HEK293 (cell line): ENCODE results near the gene TMEM208.

Experiments used
- CTCF ChIA-PET: fragments of 350-600 bp; formaldehyde crosslinking; extraction: SDS; loops from one replicate; lab custom pipeline; 2021; ENCODE audit warnings: antibody characterized with exemption; lab: Yijun Ruan, JAX
- POLR2A ChIA-PET: fragments of 300-600 bp; formaldehyde crosslinking; extraction: SDS; loops from one replicate; lab custom pipeline; 2020; ENCODE audit warnings: antibody characterized with exemption, inconsistent platforms; lab: Yijun Ruan, JAX
- H3K27ac ChIP-seq: fragments of 200-500 bp; sonication (Bioruptor generic); 2 replicates; pipeline ENCODE4 v1.5.1; 2014; ENCODE audit warnings: low read depth, low read length, control low read depth, inconsistent platforms; ENCODE audit errors: extremely low read depth
- H3K36me3 ChIP-seq, 2 experiments: fragments of 200-500 bp in 1 of 2; sonication (Bioruptor generic) in 1 of 2; 1 replicate in 1 of 2; 2 replicates in 1 of 2; pipeline ENCODE4 v1.5.1; 2014 to 2017; ENCODE audit warnings: inconsistent platforms in 2 of 2, low read length in 2 of 2; ENCODE audit not compliant: control insufficient read depth in 2 of 2, insufficient read depth in 1 of 2
- H3K4me1 ChIP-seq: fragments of 200-500 bp; sonication (Bioruptor generic); 2 replicates; pipeline ENCODE4 v1.5.1; 2014; ENCODE audit warnings: mild to moderate bottlenecking, low read length, inconsistent platforms; ENCODE audit not compliant: control insufficient read depth, insufficient read depth
- H3K4me3 ChIP-seq: 2 replicates; pipeline ENCODE4 v1.5.1; 2011; ENCODE audit warnings: low read depth, mild to moderate bottlenecking, control low read depth, low read length, moderate library complexity
- H3K9me3 ChIP-seq: fragments of 200-500 bp; sonication (Bioruptor generic); 2 replicates; pipeline ENCODE4 v1.5.1; 2014; ENCODE audit warnings: low read depth, low read length, inconsistent platforms; ENCODE audit not compliant: control insufficient read depth, insufficient read depth
- BCL11A ChIP-seq: fragments of 450-650 bp; formaldehyde crosslinking; IDR thresholded peaks from 2 replicates; pipeline ENCODE4 v1.5.1; 2016; ENCODE audit warnings: low read depth, missing biosample characterization, missing genetic modification characterization
- GLI4 ChIP-seq: fragments of 450-650 bp; formaldehyde crosslinking; IDR thresholded peaks from 2 replicates; pipeline ENCODE4 v1.5.1; 2016; ENCODE audit warnings: missing biosample characterization, missing genetic modification characterization
- GLIS1 ChIP-seq: fragments of 450-650 bp; formaldehyde crosslinking; IDR thresholded peaks from 2 replicates; pipeline ENCODE4 v1.5.1; 2016; ENCODE audit warnings: missing biosample characterization, missing genetic modification characterization
- GLIS2 ChIP-seq: fragments of 450-650 bp; formaldehyde crosslinking; IDR thresholded peaks from 2 replicates; pipeline ENCODE4 v1.5.1; 2016; ENCODE audit warnings: missing biosample characterization, missing genetic modification characterization
- KLF1 ChIP-seq: fragments of 450-650 bp; formaldehyde crosslinking; IDR thresholded peaks from 2 replicates; pipeline ENCODE4 v1.5.1; 2016; ENCODE audit warnings: missing biosample characterization, missing genetic modification characterization
- KLF10 ChIP-seq: fragments of 450-650 bp; IDR thresholded peaks from 2 replicates; pipeline ENCODE4 v1.5.1; 2018; ENCODE audit warnings: missing biosample characterization, mild to moderate bottlenecking, missing genetic modification characterization
- KLF8 ChIP-seq: fragments of 450-650 bp; formaldehyde crosslinking; IDR thresholded peaks from 2 replicates; pipeline ENCODE4 v1.5.1; 2016; ENCODE audit warnings: missing biosample characterization, missing genetic modification characterization
- KLF9 ChIP-seq: fragments of 450-650 bp; formaldehyde crosslinking; IDR thresholded peaks from 2 replicates; pipeline ENCODE4 v1.5.1; 2016; ENCODE audit warnings: missing biosample characterization, missing genetic modification characterization, low read depth
- SP2 ChIP-seq: fragments of 450-650 bp; formaldehyde crosslinking; IDR thresholded peaks from 2 replicates; pipeline ENCODE4 v1.5.1; 2016; ENCODE audit warnings: missing biosample characterization, missing genetic modification characterization
- ZBTB1 ChIP-seq: fragments of 450-650 bp; formaldehyde crosslinking; IDR thresholded peaks from 2 replicates; pipeline ENCODE4 v1.5.1; 2016; ENCODE audit warnings: missing biosample characterization, missing genetic modification characterization
- ZBTB7A ChIP-seq: fragments of 450-650 bp; formaldehyde crosslinking; IDR thresholded peaks from 2 replicates; pipeline ENCODE4 v1.5.1; 2016; ENCODE audit warnings: low read depth, missing biosample characterization, missing genetic modification characterization
- ZIC2 ChIP-seq: fragments of 450-650 bp; formaldehyde crosslinking; IDR thresholded peaks from 2 replicates; pipeline ENCODE4 v1.5.1; 2016; ENCODE audit warnings: missing biosample characterization, missing genetic modification characterization
- ZNF292 ChIP-seq: fragments of 450-650 bp; formaldehyde crosslinking; IDR thresholded peaks from 2 replicates; pipeline ENCODE4 v1.5.1; 2016; ENCODE audit warnings: low read depth, missing biosample characterization, missing genetic modification characterization, borderline replicate concordance
- ZNF341 ChIP-seq: fragments of 450-650 bp; formaldehyde crosslinking; IDR thresholded peaks from 2 replicates; pipeline ENCODE4; 2016; ENCODE audit warnings: low read depth, missing biosample characterization, missing genetic modification characterization
- ZNF521 ChIP-seq: fragments of 450-650 bp; formaldehyde crosslinking; IDR thresholded peaks from 2 replicates; pipeline ENCODE4 v1.5.1; 2017; ENCODE audit warnings: missing biosample characterization, mild to moderate bottlenecking, missing genetic modification characterization
- ZNF529 ChIP-seq: fragments of 450-650 bp; formaldehyde crosslinking; IDR thresholded peaks from 2 replicates; pipeline ENCODE4 v1.5.1; 2017; ENCODE audit warnings: missing genetic modification characterization, missing biosample characterization; ENCODE audit not compliant: insufficient replicate concordance
- ZNF530 ChIP-seq: fragments of 450-650 bp; formaldehyde crosslinking; IDR thresholded peaks from 2 replicates; pipeline ENCODE4 v1.5.1; 2016; ENCODE audit warnings: low read depth, missing biosample characterization, missing genetic modification characterization
- ZNF610 ChIP-seq: fragments of 450-650 bp; formaldehyde crosslinking; IDR thresholded peaks from 2 replicates; pipeline ENCODE4 v1.5.1; 2016; ENCODE audit warnings: missing biosample characterization, missing genetic modification characterization, borderline replicate concordance
- ZNF76 ChIP-seq: fragments of 450-650 bp; formaldehyde crosslinking; IDR thresholded peaks from 2 replicates; pipeline ENCODE4; 2016; ENCODE audit warnings: low read depth, missing biosample characterization, missing genetic modification characterization, borderline replicate concordance
- TF ChIP-seq, protein P1 (sequence below): fragments of 450-650 bp; formaldehyde crosslinking; IDR thresholded peaks from 2 replicates; pipeline ENCODE4 v1.5.1; 2016; ENCODE audit warnings: missing biosample characterization, missing genetic modification characterization, borderline replicate concordance
- TF ChIP-seq, protein P2 (sequence below): fragments of 450-650 bp; formaldehyde crosslinking; IDR thresholded peaks from 2 replicates; pipeline ENCODE4 v1.5.1; 2016; ENCODE audit warnings: missing biosample characterization, missing genetic modification characterization
- TF ChIP-seq, protein P3 (sequence below): fragments of 450-650 bp; formaldehyde crosslinking; IDR thresholded peaks from 2 replicates; pipeline ENCODE4 v1.5.1; 2017; ENCODE audit warnings: missing biosample characterization, missing genetic modification characterization
- TF ChIP-seq, protein P4 (sequence below): fragments of 450-650 bp; formaldehyde crosslinking; IDR thresholded peaks from 2 replicates; pipeline ENCODE4 v1.5.1; 2016; ENCODE audit warnings: missing biosample characterization, missing genetic modification characterization
- TF ChIP-seq, protein P5 (sequence below): fragments of 450-650 bp; formaldehyde crosslinking; IDR thresholded peaks from 2 replicates; pipeline ENCODE4 v1.5.1; 2016; ENCODE audit warnings: missing biosample characterization, missing genetic modification characterization, low read depth
- TF ChIP-seq, protein P6 (sequence below): fragments of 450-650 bp; formaldehyde crosslinking; IDR thresholded peaks from 2 replicates; pipeline ENCODE4 v1.5.1; 2016; ENCODE audit warnings: missing biosample characterization, missing genetic modification characterization
- TF ChIP-seq, protein P7 (sequence below): fragments of 450-650 bp; formaldehyde crosslinking; optimal IDR thresholded peaks from 2 replicates; pipeline ENCODE3; 2016; ENCODE audit warnings: missing biosample characterization, mild to moderate bottlenecking, missing genetic modification characterization

Gene TMEM208

DNA sequence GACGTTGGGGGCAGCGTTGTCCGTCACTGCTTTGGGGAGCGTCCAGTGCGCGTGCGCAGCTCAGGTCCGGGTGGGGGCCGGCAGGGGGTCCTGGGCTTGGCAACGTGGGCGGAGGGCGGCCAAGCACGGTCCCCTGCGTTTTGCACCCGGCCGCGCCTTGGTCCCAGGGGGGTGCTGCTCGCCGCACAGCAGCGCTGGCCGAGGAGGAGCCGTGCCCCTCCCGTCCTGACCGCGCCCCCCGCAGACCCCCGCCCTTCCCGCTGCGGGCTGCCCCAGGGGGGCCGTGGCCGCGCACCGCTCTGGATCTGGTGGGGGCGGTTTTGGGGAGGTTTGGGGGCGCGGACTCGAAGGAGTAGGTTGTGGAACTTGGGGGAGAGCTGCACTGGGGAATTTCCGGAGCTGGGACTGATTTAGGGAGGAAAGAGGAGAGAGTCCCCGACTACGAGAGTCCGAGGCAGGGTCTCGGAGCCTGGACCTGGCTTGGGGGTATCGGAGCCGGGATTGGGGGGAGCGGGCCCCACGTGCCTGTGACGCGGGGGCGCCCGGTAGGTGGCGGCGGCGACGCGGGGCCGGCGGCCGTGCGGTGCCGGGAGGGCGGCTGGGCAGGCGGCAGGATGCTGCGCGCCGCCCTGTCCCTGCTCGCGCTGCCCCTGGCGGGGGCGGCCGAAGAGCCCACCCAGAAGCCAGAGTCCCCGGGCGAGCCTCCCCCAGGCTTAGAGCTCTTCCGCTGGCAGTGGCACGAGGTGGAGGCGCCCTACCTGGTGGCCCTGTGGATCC is 21.7 kb downstream of the TMEM208 start, which contains the start of gene SLC9A5:
SLC9A5 (plus strand) TSS at position 579 of the 777 bp plus-strand sequence; CDS start at position 615, 36 bp downstream.
- CTCF ChIA-PET, result interaction anchor here (0.7 to 2.3 kb wide), 5 partner anchors 11 to 168 kb away, joined by 3 to 7 read pairs (median 3); no protein-coding TSS in a partner anchor
- POLR2A ChIA-PET, result interaction anchor here (0.8 to 7.4 kb wide), 6 partner anchors 12 to 233 kb away, joined by 3 to 109 read pairs (median 6); partner anchors contain the start of genes ATP6V0D1 and TMEM208
- Histone ChIP-seq H3K27ac (peak within 1 kb of the TSS; percentile 26; the same call in 1 of the 2 replicates), H3K36me3 (peaks cover 0 to 8% of the 10 kb centered on the region in 2 experiments; a peak in 1 of 3 replicates), H3K4me1 (peaks cover 9% of the 10 kb centered on the region; the same call in 1 of the 2 replicates), H3K9me3 (no peaks in the 10 kb centered on the region), H3K4me3 (peak within 1 kb of the TSS; percentile 36)
- TF ChIP-seq GLIS1 (tag by site-specific recombination) (peak; percentile 97), ZNF76 (tag by site-specific recombination) (peak; percentile 60; the same call in 1 of the 2 replicates), ZNF530 (no peak), KLF8 (tag by site-specific recombination) (peak; percentile 59; the same call in 1 of the 2 replicates), KLF1 (peak; percentile 85), ZNF529 (tag by site-specific recombination) (no peak), ZNF521 (no peak), ZIC2 (peak; percentile 87), ZBTB7A (tag by site-specific recombination) (peak; percentile 84; the same call in 1 of the 2 replicates), GLI4 (tag by site-specific recombination) (no peak), ZNF341 (tag by site-specific recombination) (peak; percentile 49), GLIS2 (tag by site-specific recombination) (peak; percentile 98), ZNF292 (no peak), BCL11A (no peak), ZBTB1 (tag by site-specific recombination) (no peak), KLF10 (tag by site-specific recombination) (peak; percentile 66), ZNF610 (tag by site-specific recombination) (peak; percentile 83; the same call in 1 of the 2 replicates), SP2 (tag by site-specific recombination) (0 out of 2 replicates have a peak, but pooled peaks have one; percentile 25), KLF9 (peak; percentile 46)
- TF ChIP-seq, protein P1, sequence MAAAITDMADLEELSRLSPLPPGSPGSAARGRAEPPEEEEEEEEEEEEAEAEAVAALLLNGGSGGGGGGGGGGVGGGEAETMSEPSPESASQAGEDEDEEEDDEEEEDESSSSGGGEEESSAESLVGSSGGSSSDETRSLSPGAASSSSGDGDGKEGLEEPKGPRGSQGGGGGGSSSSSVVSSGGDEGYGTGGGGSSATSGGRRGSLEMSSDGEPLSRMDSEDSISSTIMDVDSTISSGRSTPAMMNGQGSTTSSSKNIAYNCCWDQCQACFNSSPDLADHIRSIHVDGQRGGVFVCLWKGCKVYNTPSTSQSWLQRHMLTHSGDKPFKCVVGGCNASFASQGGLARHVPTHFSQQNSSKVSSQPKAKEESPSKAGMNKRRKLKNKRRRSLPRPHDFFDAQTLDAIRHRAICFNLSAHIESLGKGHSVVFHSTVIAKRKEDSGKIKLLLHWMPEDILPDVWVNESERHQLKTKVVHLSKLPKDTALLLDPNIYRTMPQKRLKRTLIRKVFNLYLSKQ (tag by site-specific recombination), result no peak
- TF ChIP-seq, protein P2, sequence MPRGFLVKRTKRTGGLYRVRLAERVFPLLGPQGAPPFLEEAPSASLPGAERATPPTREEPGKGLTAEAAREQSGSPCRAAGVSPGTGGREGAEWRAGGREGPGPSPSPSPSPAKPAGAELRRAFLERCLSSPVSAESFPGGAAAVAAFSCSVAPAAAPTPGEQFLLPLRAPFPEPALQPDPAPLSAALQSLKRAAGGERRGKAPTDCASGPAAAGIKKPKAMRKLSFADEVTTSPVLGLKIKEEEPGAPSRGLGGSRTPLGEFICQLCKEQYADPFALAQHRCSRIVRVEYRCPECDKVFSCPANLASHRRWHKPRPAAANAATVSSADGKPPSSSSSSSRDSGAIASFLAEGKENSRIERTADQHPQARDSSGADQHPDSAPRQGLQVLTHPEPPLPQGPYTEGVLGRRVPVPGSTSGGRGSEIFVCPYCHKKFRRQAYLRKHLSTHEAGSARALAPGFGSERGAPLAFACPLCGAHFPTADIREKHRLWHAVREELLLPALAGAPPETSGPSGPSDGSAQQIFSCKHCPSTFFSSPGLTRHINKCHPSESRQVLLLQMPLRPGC, result no peak
- TF ChIP-seq, protein P3, sequence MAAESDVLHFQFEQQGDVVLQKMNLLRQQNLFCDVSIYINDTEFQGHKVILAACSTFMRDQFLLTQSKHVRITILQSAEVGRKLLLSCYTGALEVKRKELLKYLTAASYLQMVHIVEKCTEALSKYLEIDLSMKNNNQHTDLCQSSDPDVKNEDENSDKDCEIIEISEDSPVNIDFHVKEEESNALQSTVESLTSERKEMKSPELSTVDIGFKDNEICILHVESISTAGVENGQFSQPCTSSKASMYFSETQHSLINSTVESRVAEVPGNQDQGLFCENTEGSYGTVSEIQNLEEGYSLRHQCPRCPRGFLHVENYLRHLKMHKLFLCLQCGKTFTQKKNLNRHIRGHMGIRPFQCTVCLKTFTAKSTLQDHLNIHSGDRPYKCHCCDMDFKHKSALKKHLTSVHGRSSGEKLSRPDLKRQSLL (tag by site-specific recombination), result no peak
- TF ChIP-seq, protein P4, sequence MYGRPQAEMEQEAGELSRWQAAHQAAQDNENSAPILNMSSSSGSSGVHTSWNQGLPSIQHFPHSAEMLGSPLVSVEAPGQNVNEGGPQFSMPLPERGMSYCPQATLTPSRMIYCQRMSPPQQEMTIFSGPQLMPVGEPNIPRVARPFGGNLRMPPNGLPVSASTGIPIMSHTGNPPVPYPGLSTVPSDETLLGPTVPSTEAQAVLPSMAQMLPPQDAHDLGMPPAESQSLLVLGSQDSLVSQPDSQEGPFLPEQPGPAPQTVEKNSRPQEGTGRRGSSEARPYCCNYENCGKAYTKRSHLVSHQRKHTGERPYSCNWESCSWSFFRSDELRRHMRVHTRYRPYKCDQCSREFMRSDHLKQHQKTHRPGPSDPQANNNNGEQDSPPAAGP (tag by site-specific recombination), result 0 out of 2 replicates have a peak, but pooled peaks have one; percentile 29
- TF ChIP-seq, protein P5, sequence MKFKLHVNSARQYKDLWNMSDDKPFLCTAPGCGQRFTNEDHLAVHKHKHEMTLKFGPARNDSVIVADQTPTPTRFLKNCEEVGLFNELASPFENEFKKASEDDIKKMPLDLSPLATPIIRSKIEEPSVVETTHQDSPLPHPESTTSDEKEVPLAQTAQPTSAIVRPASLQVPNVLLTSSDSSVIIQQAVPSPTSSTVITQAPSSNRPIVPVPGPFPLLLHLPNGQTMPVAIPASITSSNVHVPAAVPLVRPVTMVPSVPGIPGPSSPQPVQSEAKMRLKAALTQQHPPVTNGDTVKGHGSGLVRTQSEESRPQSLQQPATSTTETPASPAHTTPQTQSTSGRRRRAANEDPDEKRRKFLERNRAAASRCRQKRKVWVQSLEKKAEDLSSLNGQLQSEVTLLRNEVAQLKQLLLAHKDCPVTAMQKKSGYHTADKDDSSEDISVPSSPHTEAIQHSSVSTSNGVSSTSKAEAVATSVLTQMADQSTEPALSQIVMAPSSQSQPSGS (tag by site-specific recombination), result no peak
- TF ChIP-seq, protein P6, sequence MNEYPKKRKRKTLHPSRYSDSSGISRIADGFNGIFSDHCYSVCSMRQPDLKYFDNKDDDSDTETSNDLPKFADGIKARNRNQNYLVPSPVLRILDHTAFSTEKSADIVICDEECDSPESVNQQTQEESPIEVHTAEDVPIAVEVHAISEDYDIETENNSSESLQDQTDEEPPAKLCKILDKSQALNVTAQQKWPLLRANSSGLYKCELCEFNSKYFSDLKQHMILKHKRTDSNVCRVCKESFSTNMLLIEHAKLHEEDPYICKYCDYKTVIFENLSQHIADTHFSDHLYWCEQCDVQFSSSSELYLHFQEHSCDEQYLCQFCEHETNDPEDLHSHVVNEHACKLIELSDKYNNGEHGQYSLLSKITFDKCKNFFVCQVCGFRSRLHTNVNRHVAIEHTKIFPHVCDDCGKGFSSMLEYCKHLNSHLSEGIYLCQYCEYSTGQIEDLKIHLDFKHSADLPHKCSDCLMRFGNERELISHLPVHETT, result no peak
- TF ChIP-seq, protein P7, sequence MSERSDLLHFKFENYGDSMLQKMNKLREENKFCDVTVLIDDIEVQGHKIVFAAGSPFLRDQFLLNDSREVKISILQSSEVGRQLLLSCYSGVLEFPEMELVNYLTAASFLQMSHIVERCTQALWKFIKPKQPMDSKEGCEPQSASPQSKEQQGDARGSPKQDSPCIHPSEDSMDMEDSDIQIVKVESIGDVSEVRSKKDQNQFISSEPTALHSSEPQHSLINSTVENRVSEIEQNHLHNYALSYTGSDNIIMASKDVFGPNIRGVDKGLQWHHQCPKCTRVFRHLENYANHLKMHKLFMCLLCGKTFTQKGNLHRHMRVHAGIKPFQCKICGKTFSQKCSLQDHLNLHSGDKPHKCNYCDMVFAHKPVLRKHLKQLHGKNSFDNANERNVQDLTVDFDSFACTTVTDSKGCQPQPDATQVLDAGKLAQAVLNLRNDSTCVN, result peak; percentile 86
